VCaP (cell line): ENCODE measurements around the gene MAP3K19.
A peak's percentile ranks its signal among the peaks of the same experiment; 100 is the strongest.

Experiments used
- H3K27ac ChIP-seq: fragments of 450-650 bp; 2 replicates; pipeline ENCODE4 v1.5.1; 2017
- CTCF ChIP-seq: fragments of 450-650 bp; conservative IDR thresholded peaks from 2 replicates; pipeline ENCODE4 v1.5.1; 2017; ENCODE audit warnings: mild to moderate bottlenecking, moderate library complexity

Gene MAP3K19

GRCh38 chr2:134917360-134917865 lies 129.8 kb downstream of the MAP3K19 start:
- H3K27ac ChIP-seq: peak overlapping the region; percentile 97
- no peak for TF ChIP-seq CTCF
